HG03558 (cell line): ENCODE measurements around the gene KRTAP20-2.

Experiments
- ATAC-seq: cut with Tn5 transposase; IDR thresholded peaks from one replicate; pipeline ENCODE4 v1.9.1; 2021; ENCODE audit warnings: moderate number of reproducible peaks; ENCODE audit not compliant: unreplicated experiment; ENCODE audit errors: extremely low read depth

Gene KRTAP20-2

DNA sequence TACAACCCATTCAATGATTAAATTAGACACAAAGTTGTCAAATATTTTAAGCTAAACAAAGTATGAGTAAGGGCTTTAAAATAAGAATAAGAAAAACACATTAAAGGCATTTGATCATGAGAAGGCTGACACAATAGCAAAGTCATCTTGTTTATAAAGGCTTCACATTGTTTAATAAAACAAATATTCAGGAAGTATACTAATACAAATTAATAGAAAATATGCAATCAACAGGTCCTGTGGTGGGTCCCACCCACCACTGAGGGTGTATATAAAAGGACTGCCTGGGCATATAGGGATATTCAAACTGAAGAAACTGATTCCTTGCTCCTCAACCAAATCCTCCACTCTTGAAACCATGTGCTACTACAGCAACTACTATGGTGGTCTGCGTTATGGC is at the start of gene KRTAP20-2:
KRTAP20-2 (plus strand) TSS at position 301 of the 400 bp plus-strand sequence; CDS start at position 359, 58 bp downstream.
- ATAC-seq, result no peak

DNA sequence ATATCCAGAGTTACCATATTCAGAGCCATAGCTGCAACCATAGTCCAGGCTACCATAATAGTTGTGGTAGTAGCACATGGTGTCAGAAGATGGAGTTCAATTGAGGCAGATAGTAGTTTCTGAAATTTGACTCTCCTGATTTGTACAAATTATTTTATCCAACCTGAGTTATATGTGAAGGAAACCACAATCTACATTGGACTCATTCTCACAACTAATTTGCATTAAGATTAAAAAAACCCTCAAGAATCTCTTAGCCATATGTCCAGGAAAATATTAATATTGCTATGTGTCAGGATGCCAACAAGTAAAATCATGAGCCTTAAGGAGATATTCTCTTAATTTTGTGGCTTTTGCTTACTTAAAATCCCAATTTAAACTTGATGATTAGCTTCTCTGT is 44.7 kb upstream of the KRTAP20-2 start, which contains the start of gene KRTAP22-2:
KRTAP22-2 (minus strand) TSS at position 101 of the 400 bp plus-strand sequence.
- ATAC-seq, result no peak

DNA sequence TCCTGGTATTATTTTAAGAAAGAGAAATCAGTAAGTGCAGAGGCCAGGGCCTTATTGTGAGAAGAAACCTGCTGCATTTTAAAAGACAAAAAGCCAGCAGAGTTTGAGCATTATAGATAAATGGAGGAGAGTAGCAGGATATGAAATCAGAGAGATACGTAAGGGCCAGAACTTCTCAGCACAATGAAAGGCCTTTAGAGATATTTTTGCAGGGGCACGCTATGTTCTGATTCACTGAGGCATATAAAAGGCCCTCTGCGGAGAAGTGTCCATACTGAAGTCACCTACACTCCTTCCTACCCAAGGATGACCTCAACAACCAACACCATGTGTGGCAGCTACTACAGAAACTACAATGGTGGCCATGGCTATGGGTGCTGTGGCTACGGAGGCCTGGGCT is 42.9 kb upstream of the KRTAP20-2 start, which contains the start of gene KRTAP6-3:
KRTAP6-3 (plus strand) TSS at position 301 of the 400 bp plus-strand sequence; CDS start at position 307, 6 bp downstream.
- ATAC-seq, result no peak

DNA sequence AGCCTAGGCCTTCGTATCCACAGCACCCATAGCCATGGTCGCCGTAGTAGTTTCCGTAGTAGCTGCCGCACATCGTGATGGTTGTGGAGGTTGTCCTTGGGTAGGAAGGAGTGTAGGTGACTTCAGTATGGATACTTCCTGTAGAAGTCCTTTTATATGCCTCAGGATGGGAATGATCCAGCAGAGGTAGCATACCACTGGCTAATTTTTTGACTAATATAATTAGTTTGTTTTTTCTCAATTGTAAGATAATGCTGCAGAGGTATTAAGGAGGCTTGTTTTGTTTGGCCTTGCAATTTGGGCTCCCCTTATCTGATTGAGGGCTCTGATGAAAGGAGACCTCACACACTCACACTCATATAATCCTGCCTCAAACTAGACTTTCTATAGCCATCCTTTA is 36.2 kb upstream of the KRTAP20-2 start, which contains the start of gene KRTAP6-2:
KRTAP6-2 (minus strand) TSS at position 101 of the 400 bp plus-strand sequence; CDS start at position 73, 28 bp downstream.
- ATAC-seq, result no peak

- ATAC-seq, result no peak
Measured at GRCh38 chr21:30600787-30601186, 34.2 kb upstream of the KRTAP20-2 start, which contains the start of gene KRTAP22-1. Gene KRTAP22-1 (plus strand): TSS chr21:30601087.

DNA sequence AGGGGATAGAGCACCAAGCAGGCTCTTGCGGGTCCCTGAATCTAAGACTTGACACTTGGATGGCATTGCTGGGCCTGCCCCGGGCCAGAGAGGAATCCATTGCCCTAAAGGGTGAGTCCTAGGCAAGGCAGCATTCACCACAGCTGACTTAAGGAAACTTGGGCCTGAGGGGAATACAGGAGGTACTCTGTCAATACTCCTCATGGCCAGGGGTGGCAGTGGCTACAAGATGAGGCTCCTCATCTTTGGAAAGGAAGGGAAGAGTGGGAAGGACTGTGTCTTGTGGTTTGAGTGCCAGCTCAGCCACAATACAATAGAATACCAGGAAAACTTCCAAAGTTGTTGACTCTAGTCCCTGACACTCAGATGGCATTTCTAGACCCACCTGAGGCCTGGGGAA is 29.0 kb upstream of the KRTAP20-2 start:
- no peak for ATAC-seq

GRCh38 chr21:30612132-30612531 is 22.9 kb upstream of the KRTAP20-2 start:
- no peak for ATAC-seq

DNA sequence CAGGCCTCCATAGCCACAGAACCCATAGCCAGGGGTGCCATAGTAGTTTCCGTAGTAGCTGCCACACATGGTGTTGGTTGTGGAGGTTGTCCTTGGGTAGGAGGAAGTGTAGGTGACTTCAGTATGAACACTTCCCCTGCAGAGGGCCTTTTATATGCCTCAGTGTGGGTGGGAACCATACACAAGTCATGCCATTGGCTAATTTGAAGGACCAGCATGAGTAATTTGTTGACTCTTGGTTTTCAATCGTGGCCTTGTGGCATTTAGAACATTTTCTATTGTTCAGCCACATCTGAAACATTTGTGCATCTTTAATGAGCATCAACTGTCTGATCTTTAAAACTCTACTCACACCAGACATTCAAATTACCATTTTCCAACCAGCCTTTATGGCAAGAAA is 21.2 kb upstream of the KRTAP20-2 start, which contains the start of gene KRTAP6-1:
KRTAP6-1 (minus strand) TSS at position 95 of the 400 bp plus-strand sequence; CDS start at position 69, 26 bp downstream.
- no peak for ATAC-seq

GRCh38 chr21:30615199-30615598 is 19.8 kb upstream of the KRTAP20-2 start:
- ATAC-seq, result no peak

GRCh38 chr21:30616125-30616524 is 18.9 kb upstream of the KRTAP20-2 start, which contains the start of gene KRTAP20-1:
Gene KRTAP20-1 (plus strand): TSS chr21:30616425. CDS start chr21:30616455, 30 bp downstream.
- no peak for ATAC-seq

DNA sequence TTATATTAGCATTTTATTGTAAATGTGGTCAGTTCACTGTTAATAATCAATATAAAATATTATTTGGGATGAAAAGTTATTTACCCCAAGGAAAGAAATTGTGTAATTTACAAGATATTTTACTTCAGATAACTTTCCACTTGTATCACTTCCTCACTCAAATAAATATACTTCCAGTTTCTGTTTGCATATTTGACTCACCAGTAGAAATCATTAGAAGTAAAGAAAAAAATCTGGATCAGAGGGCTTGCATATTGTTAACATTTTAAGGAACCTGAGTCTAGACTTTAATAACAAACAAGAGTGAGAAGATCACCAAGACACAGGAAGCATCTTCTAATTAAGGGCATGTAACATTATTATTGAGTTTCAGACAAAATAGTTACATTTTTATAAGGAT is 14.9 kb upstream of the KRTAP20-2 start:
- ATAC-seq, result no peak

DNA sequence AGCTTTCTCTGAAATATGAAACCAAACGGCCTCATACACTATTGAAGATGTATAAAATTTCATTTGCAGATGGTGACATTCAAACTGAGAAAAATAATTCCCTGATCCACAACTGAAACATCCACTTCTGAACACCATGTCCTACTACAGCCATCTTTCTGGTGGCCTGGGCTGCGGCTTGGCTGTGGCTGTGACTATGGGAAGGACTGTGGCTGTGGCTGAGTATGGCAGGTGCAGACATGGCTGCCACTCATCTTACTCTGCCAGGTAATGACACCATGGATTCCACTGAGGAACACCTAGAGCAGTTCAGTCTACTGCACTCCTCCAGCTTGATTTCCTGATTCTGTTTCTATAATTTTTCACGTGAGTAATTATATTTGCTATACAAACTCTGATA is 14.5 kb upstream of the KRTAP20-2 start, which contains the start of gene KRTAP20-4:
KRTAP20-4 (plus strand) TSS at position 106 of the 400 bp plus-strand sequence.
- no peak for ATAC-seq

DNA sequence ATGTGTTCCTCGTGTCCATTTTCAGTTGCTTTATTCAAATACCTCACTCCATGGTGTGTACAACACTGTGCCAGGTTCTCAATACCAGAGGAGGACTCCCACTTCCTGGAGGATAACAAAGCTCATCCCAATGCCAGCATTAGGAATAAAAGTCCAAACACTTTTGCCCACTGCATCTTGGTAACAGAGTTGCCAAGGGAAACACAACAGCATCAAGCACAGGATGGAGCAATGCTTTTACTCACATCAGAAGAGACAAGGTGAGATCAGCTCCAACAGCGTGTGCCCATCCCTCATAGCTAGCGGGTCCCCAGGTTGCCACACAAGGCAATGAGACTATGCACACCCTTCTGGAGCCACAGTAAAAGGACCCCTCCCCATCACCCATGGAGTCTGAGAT is 11.6 kb upstream of the KRTAP20-2 start:
- no peak for ATAC-seq

GRCh38 chr21:30625449-30626165 is 9.4 kb upstream of the KRTAP20-2 start:
- ATAC-seq, result no peak

GRCh38 chr21:30628109-30628508 is 6.9 kb upstream of the KRTAP20-2 start:
- ATAC-seq, result no peak

DNA sequence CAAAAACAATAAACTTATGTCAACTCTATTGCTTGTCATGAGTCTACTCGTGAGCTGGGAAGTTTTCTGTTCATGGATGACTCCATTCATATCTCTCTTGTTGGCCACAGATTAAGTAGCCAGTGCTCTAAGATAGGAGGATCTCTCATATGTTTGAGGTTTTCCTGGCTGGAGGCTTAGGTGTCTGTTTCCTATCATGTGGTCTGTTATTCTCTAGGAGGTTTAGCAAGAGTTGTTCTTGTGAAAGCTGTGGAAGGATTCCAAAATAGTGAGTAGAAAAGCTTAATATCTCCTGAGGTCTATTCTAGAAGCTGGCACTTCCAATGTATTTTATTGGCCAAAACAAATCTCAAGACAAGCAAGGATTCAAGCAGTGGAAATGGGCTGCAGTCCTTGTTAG is 5.8 kb upstream of the KRTAP20-2 start:
- no peak for ATAC-seq

GRCh38 chr21:30638686-30639085 is 3.7 kb downstream of the KRTAP20-2 start:
- no peak for ATAC-seq

GRCh38 chr21:30642564-30642963 is 7.6 kb downstream of the KRTAP20-2 start, which contains the start of gene KRTAP20-3:
Gene KRTAP20-3 (plus strand): TSS chr21:30642864.
- no peak for ATAC-seq

GRCh38 chr21:30646904-30647414 is 12.0 kb downstream of the KRTAP20-2 start:
- ATAC-seq, result no peak

DNA sequence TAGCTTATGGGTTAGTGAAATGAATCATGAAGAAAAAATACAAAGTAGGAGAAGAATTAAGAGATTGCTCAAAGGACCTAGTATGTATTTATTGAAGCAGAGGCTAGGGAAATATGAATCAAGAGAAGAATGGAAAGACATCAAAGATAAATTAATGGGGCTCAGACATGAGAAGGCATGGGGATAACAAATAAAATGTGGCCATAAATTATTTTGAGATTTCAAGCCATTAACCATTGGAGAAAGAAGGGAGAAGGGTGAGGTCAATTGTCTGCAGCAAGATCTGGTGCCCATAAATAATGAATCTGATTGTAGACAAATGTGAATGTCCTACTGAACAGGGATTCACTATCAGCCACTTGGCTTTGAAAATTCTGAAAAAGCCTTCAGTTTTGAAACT is 17.9 kb downstream of the KRTAP20-2 start:
- ATAC-seq, result no peak

DNA sequence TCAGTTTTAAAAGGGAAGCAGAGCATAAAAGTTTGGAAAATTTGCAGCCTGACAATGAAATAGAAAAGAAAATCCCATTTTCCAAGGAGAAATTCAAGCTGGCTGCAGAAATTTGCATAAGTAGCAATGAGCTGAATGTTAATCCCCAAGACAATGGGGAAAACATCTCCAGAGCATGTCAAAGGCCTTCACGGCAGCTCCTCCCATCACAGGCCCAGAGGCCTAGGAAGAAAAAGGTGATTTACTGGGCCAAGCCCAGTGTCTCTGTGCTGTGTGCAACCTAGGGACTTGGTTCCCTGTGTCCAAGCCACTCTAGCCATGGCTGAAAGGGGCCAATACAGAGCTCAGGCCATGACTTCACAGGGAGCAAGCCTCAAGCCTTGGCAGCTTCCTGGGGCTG is 33.8 kb downstream of the KRTAP20-2 start:
- no peak for ATAC-seq
